Measurements from ENCODE around the gene ARHGDIG.
"Not testable (repeated sequence)": the region's sequence is repeated elsewhere in the genome, so short reads cannot be mapped to it uniquely, and the experiment has no call there.

ARHGDIG gene

DNA sequence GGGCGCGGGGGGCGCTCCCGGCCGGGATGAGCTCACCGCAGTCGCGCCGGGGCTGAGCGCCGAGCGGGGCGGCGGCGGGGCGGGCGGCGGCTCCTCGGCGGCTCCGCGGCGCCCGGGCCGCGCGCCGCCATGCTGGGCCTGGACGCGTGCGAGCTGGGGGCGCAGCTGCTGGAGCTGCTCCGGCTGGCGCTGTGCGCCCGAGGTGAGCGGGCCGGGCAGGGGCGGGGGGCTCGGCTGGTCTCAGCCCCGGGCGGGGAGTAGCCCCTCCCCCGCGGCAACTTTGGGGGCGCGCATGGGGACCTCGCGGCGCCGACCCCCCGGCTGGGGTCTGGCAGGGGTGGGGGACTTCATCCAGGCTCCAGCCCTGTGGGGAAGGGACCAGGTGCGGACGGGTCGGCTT is at the start of gene ARHGDIG:
ARHGDIG (plus strand) TSS at position 40 of the 400 bp plus-strand sequence; CDS start at position 130, 90 bp downstream.
- DNase-seq (ENCODE audit: low read depth in 1 of 2, low spot score in 1 of 2) = no peak

DNA sequence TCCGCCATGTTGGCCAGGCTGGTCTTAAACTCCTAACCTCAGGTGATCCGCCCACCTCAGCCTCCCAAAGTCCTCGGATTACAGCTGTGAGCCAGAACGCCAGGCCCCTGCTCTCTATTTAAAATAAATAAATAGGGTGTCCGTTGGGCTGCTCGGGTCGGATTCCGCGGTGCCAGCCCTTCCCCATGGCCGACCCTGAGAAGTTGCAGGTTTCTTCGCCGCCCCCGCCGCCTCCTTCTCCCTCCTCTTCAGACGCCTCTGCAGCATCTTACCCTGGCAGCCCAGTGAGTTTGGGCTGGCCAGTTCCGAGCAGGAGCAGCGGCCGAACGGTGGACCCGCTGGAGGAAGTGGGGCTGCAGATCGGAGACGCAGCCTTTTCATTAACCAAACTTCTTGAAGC is 49.4 kb upstream of the ARHGDIG start:
- DNase-seq (ENCODE audit: low read depth in 1 of 2, low spot score in 1 of 2) = no peak

DNA sequence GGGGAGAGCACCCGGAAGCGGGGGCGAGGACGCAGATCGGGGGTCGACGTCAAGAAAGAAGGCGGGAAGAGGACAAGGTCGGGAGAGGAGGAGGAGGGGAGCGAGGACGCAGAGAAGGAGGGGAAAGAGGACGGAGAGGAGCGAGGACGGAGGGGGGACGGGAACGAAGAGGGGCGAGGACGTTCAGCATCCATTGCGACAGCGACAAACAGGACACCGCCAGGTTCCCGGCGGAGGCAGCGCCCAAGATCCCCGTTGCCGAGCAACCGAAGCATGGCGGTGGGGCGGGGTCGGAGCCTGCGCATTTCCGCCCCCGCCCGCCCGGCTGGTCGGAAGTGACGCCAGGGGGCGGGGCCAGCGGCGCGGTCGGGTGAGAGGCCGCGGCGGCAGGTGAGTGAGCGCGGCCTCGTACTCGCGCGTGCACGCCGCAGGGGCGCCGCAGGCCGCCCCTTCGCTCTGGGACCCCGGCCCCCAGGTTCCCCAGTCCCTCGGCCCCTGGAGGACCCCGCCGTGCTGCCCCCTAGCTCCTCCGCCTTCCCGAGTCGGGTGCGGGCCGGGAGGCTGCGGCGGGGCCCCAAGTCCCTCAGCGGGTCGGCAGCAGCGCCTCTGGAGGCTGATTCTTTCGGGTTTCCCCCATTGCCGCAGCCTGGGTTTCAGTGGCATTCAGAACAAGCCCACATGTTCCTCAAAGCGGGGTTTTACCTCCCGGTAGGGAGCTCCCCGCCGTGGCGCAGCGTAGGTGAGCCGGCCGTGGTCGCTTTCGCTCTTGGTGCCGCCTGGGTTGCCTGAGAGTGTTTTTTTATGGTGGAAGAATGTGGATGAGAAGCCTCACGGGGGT is 45.7 kb upstream of the ARHGDIG start, which contains the start of gene FAM234A:
FAM234A (plus strand) TSS at position 354 of the 838 bp plus-strand sequence. CDS start 19,593 bp downstream, outside the sequence.
- peak; percentile 86 to 89 for DNase-seq (ENCODE audit: low read depth in 1 of 2, low spot score in 1 of 2)

DNA sequence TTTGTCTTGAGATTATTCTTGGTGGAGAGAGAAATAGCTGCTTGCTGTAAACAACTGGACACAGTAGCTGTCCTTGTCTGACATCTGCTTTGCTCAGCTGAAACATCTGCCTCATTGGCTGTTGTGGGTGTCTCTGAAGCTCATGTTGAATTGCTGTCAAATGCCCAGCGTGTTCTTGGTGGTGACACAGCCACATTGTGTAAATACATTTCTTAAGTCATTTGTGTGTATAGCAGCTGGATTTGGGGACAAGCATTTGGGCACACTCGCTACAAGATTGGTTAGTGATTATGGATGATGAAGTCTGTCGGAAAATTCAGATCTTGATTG is 40.5 kb upstream of the ARHGDIG start:
- no peak for DNase-seq (ENCODE audit: low read depth in 1 of 2, low spot score in 1 of 2)

DNA sequence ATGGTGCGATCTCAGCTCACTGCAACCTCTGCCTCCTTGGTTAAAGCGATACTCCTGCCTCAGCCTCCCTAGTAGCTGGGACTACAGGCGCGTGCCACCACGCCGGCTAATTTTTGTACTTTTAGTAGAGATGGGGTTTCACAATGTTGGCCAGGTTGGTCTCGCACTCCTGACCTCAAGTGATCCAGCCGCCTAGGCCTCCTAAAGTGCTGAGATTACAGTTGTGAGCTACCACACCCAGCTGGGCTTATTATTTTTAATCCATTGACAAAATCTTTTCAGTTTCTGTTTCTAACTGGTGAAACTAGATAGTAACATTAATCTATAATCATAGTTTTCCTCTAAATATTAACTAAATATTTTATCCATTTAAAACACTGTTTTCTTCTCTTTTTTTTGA is 39.8 kb upstream of the ARHGDIG start:
- DNase-seq (ENCODE audit: low read depth in 1 of 2, low spot score in 1 of 2) = no peak

GRCh38 chr16:242281-242680 is 38.1 kb upstream of the ARHGDIG start:
- DNase-seq (ENCODE audit: low read depth in 1 of 2, low spot score in 1 of 2) = no peak

DNA sequence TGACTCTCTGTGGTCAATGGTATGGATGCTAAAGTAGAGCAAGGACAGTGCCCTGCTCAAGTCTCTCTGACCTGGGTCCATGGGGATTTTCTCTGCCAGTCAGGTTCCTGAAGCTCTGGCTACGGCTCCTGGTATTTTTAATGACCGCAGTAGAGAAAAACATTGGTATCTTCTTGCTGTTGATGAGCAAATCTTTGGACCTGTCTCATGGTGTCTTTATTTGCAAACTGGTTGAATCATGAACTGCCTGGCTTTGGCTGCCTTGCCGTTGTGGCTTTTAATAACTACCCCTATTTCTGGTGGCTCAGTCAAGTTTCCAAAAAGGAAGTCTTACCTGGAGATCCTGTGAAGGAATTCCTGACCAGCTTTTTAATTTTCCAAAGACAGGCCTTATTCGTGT is 37.0 kb upstream of the ARHGDIG start:
- no peak for DNase-seq (ENCODE audit: low read depth in 1 of 2, low spot score in 1 of 2)

GRCh38 chr16:245105-245504 is 35.3 kb upstream of the ARHGDIG start:
- DNase-seq (ENCODE audit: low read depth in 1 of 2, low spot score in 1 of 2) = no peak

- no peak for DNase-seq (ENCODE audit: low read depth in 1 of 2, low spot score in 1 of 2)
Observed at GRCh38 chr16:247027-247426, 33.4 kb upstream of the ARHGDIG start.

DNA sequence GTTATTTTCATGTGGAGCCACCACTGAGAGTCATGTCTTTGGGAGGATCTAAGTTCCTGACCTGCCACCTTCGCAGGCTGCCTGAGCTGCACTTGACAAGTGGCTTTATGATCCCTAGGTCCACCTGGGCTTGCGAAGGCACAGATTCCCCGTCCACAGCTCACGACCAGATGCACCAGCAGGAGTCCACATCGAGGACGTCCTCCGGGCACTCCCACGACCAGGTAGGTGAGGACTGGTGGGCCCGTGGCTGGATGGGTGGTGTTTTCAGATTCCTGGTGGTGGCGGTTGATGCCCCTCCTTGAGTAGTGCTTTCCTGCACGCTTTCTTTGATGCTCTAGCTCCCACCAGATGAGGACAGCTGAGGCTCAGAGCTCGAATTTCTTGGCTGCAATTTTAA is 31.0 kb upstream of the ARHGDIG start:
- no peak for DNase-seq (ENCODE audit: low read depth in 1 of 2, low spot score in 1 of 2)

DNA sequence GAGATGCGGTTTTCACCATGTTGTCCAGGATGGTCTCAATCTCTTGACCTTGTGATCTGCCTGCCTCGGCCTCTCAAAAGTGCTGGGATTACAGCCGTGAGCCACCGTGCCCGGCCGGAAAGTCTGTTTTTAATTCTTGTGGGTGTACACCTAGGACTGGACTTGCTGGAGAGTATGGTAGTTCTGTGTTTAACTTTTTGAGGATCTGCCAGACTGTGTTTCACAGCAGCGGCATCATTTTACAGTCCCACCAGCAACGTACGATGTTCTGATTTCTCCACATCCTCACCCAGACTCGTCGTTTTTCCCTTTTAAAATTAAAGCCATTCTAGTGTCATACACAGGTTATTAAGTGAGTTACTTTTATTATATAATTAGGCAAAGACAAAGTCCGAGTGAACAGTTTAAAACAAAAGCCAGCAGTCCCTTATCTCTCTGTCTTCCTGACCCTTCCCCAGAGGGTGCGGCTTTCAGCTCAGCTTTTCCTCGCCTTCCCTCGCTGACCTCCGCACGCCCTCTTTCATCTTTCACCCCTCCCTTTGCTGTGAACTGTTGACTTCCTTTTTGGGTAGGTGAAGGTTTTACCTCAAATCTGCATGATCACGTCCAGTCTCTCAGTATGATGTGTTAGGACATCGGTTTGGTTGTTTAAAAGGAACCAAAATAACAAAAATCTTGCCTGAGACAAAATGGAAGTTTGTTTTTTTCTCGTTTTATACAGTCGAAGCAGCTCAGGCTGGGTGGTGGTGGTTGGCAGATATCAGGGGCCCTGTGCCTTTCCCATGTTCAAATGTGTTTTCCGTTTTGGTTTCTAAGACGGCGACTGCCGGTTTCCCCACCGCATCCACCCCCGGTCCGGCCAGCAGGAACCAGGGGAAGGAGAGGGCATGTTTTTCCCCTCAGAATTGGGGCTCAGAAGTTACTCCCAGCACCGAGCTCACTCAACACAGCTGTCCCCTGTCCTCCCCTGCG is 27.7 kb upstream of the ARHGDIG start:
- DNase-seq (ENCODE audit: low read depth in 1 of 2, low spot score in 1 of 2) = no peak

DNA sequence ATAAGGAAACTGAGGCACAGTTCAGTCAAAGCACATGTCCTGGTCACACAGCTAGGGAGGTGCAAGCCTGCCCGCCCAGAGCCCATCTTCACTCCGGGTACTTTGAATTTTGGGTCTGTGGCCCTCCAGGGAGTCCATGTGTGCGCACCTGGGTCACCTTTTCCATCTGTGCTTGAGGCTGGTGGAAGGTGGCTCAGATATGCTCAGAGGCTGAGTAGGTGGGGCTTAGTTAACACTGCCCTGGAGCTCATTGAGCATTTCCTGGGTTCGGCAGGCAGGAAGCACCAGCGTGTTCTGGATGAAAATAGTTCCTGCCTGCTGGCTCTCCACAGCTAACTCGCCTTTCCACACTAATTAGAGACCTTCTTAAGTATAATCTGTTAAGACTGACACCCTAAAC is 26.6 kb upstream of the ARHGDIG start:
- no peak for DNase-seq (ENCODE audit: low read depth in 1 of 2, low spot score in 1 of 2)

DNA sequence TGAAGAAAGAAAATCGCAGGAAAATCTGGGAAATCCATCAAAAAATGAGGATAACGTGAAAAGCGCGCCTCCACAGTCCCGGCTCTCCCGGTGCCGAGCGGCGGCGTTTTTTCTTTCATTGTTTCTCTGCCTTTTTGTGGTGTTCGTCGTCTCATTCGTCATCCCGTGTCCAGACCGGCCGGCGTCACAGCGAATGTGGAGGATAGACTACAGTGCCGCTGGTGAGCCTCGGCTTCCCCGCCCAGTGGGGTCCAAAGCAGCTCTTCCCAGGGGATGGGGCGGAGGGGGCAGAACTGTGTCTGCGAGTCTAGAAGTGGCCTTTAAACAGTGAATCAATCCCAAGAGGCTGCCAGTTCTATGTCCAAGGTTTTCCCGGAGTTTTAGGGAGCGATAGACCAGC is 25.9 kb upstream of the ARHGDIG start:
- DNase-seq (ENCODE audit: low read depth in 1 of 2, low spot score in 1 of 2) = no peak

DNA sequence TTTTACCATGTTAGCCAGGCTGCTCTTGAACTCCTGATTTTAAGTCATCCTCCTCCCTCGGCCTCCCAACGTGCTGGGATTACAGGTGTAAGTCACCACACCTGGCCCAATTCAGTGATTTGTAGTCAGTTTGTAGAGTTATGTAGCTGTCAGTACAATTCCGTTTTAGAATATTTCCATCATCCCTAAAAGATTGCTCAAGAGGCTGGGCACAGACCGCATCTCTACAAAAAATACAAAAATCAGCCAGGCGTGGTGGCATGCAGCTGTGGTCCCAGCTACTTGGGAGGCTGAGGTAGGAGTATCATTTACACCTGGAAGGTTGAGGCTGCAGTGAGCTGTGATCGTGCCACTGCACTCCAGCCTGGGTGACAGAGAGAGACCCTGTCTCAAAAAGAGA is 25.2 kb upstream of the ARHGDIG start:
- no peak for DNase-seq (ENCODE audit: low read depth in 1 of 2, low spot score in 1 of 2)

- DNase-seq (ENCODE audit: low read depth in 1 of 2, low spot score in 1 of 2) = not testable (repeated sequence)
Observed at GRCh38 chr16:258091-258490, 22.3 kb upstream of the ARHGDIG start.

GRCh38 chr16:259226-259625 is 21.2 kb upstream of the ARHGDIG start:
- DNase-seq (ENCODE audit: low read depth in 1 of 2, low spot score in 1 of 2) = no peak

DNA sequence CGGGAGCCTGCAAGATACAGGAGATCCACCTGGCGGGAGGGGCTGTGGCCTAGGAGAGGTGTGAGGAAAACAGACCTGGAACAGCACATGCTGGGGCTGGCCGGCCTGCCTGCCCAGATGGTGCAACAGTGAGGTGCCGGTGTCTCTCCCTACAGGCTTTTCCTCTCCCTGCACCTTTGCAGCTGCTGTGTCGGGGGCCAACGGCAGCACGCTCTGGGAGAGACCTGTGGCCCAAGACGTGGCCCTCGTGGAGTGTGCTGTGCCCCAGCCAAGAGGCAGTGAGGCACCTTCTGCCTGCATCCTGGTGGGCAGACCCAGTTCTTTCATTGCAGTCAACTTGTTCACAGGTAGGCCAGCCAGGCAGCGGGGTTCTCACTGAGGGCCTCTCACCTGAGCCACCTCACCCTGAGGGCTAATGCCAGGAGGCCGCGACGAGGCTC is 20.6 kb upstream of the ARHGDIG start:
- DNase-seq (ENCODE audit: low read depth in 1 of 2, low spot score in 1 of 2) = no peak

GRCh38 chr16:260326-260725 is 20.1 kb upstream of the ARHGDIG start:
- DNase-seq (ENCODE audit: low read depth in 1 of 2, low spot score in 1 of 2) = no peak

- DNase-seq (ENCODE audit: low read depth in 1 of 2, low spot score in 1 of 2) = no peak
Observed at GRCh38 chr16:261031-261691, 19.2 kb upstream of the ARHGDIG start.

GRCh38 chr16:262121-262745 is 18.2 kb upstream of the ARHGDIG start:
- no peak for DNase-seq (ENCODE audit: low read depth in 1 of 2, low spot score in 1 of 2)

GRCh38 chr16:263182-263774 is 17.1 kb upstream of the ARHGDIG start:
- DNase-seq (ENCODE audit: low read depth in 1 of 2, low spot score in 1 of 2) = no peak
